Measurements from ENCODE around the gene TEX12.

Gene TEX12

DNA sequence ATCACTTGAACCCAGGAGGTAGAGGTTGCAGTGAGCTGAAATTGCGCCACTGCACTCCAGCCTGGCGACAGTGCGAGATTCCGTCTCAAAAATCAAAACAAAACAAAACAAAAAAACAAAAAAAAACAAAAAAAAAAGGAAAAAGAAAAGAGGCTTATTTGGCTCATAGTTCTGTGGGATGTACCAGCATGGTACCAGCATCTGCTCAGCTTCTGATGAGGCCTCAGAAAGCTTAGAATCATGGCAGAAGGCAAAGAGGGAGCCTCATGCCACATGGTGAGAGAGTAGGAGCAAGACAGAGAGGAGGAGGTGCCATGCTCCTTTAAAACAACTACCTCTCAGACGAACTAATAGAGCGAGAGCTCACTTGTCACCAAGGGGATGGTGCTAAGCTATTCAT lies 48.4 kb downstream of the TEX12 start:
- no peak for DNase-seq

GRCh38 chr11:112216561-112217105 lies 49.5 kb downstream of the TEX12 start:
- no peak for DNase-seq

- peak; percentile 89 for DNase-seq
These were observed 52.5 kb downstream of the TEX12 start for GRCh38 chr11:112219476-112220232.

GRCh38 chr11:112221274-112221835 lies 54.2 kb downstream of the TEX12 start:
- no peak for DNase-seq
